Raji (cell line): Measurements from ENCODE around the gene CTSS.

Experiments
- POLR2A ChIP-seq: IDR thresholded peaks from 2 replicates; pipeline ENCODE4 v1.6.1; 2011; ENCODE audit warnings: low read depth, low read length, control low read depth; ENCODE audit not compliant: insufficient read depth

Gene CTSS

GRCh38 chr1:150765296-150765976 is at the start of gene CTSS:
CTSS (minus strand) TSS chr1:150765778; CDS start chr1:150764763, 1,015 bp downstream.
- peak; percentile 52 for TF ChIP-seq POLR2A

GRCh38 chr1:150813028-150813707 is 47.6 kb upstream of the CTSS start:
- no peak for TF ChIP-seq POLR2A

GRCh38 chr1:150810958-150811659 is 45.5 kb upstream of the CTSS start:
- TF ChIP-seq POLR2A = no peak

GRCh38 chr1:150809651-150810050 is 44.1 kb upstream of the CTSS start:
- no peak for TF ChIP-seq POLR2A

- TF ChIP-seq POLR2A = no peak
Measured at GRCh38 chr1:150808846-150809245, 43.3 kb upstream of the CTSS start.

GRCh38 chr1:150808121-150808520 is 42.5 kb upstream of the CTSS start, which contains the start of gene CTSK:
CTSK (minus strand) TSS chr1:150808260; CDS start chr1:150806805, 1,455 bp downstream.
- TF ChIP-seq POLR2A = no peak

- no peak for TF ChIP-seq POLR2A
Measured at GRCh38 chr1:150807249-150808023, 41.9 kb upstream of the CTSS start.

- TF ChIP-seq POLR2A = no peak
Measured at GRCh38 chr1:150805899-150806298, 40.3 kb upstream of the CTSS start.

GRCh38 chr1:150804671-150805070 is 39.1 kb upstream of the CTSS start:
- TF ChIP-seq POLR2A = no peak

- no peak for TF ChIP-seq POLR2A
Measured at GRCh38 chr1:150799089-150799488, 33.5 kb upstream of the CTSS start.

- no peak for TF ChIP-seq POLR2A
Measured at GRCh38 chr1:150798525-150798924, 32.9 kb upstream of the CTSS start.

GRCh38 chr1:150796374-150796773 is 30.8 kb upstream of the CTSS start:
- TF ChIP-seq POLR2A = no peak

- no peak for TF ChIP-seq POLR2A
Measured at GRCh38 chr1:150793221-150793620, 27.6 kb upstream of the CTSS start.

- no peak for TF ChIP-seq POLR2A
Measured at GRCh38 chr1:150791585-150791984, 26.0 kb upstream of the CTSS start.

- TF ChIP-seq POLR2A = no peak
Measured at GRCh38 chr1:150789396-150789795, 23.8 kb upstream of the CTSS start.
